IPS-15b (cell line): Measurements from ENCODE around the gene ZBTB26.

ENCODE experiments used
- H3K27me3 ChIP-seq: one replicate; pipeline ENCODE4 v1.6.1; 2013; ENCODE audit warnings: low read length; ENCODE audit not compliant: control insufficient read depth, insufficient read depth
- H3K36me3 ChIP-seq: one replicate; pipeline ENCODE4 v1.6.1; 2013; ENCODE audit warnings: low read length; ENCODE audit not compliant: control insufficient read depth, insufficient read depth
- H3K4me1 ChIP-seq: one replicate; pipeline ENCODE4 v1.6.1; 2013; ENCODE audit warnings: mild to moderate bottlenecking, low read length; ENCODE audit not compliant: control insufficient read depth, insufficient read depth
- H3K4me3 ChIP-seq: one replicate; pipeline ENCODE4 v1.5.1; 2013; ENCODE audit warnings: low read depth, low read length
- H3K9ac ChIP-seq: one replicate; pipeline ENCODE4 v1.6.1; 2013; ENCODE audit warnings: low read depth, mild to moderate bottlenecking, low read length
- H3K9me3 ChIP-seq: one replicate; pipeline ENCODE4 v1.6.1; 2013; ENCODE audit warnings: mild to moderate bottlenecking, low read length; ENCODE audit not compliant: control insufficient read depth, insufficient read depth

The ZBTB26 gene

GRCh38 chr9:122944960-122945888, 13.9 kb upstream of the ZBTB26 start:
- H3K27me3 ChIP-seq: no peaks in the 10 kb centered on the region
- H3K4me3 ChIP-seq: no peak overlapping the region
- H3K9me3 ChIP-seq: no peaks in the 10 kb centered on the region
- H3K9ac ChIP-seq: no peak overlapping the region
- H3K36me3 ChIP-seq: no peaks in the 10 kb centered on the region
- H3K4me1 ChIP-seq: peaks cover 10% of the 10 kb centered on the region

- peaks cover 5% of the 10 kb centered on the region for H3K4me1 ChIP-seq
- H3K9me3 ChIP-seq: no peaks in the 10 kb centered on the region
- H3K36me3 ChIP-seq: no peaks in the 10 kb centered on the region
- peak overlapping the region; percentile 94 for H3K4me3 ChIP-seq
- peak overlapping the region; percentile 84 for H3K9ac ChIP-seq
- H3K27me3 ChIP-seq: no peaks in the 10 kb centered on the region
These were observed 10.4 kb upstream of the ZBTB26 start for GRCh38 chr9:122941582-122942234.

- Histone ChIP-seq H3K4me1 (peaks cover 1% of the 10 kb centered on the region), H3K9ac (peak within 1 kb of the TSS; percentile 84), H3K4me3 (peak within 1 kb of the TSS; percentile 94), H3K27me3 (no peaks in the 10 kb centered on the region), H3K9me3 (no peaks in the 10 kb centered on the region), H3K36me3 (no peaks in the 10 kb centered on the region)
These were observed 9.7 kb upstream of the ZBTB26 start, which contains the start of gene RABGAP1 for GRCh38 chr9:122940749-122941581. Gene RABGAP1, plus strand, starts transcription at chr9:122941020. Its CDS starts 16,040 bp downstream, at chr9:122957060.

GRCh38 chr9:122940454-122940748, 9.1 kb upstream of the ZBTB26 start:
- no peaks in the 10 kb centered on the region for H3K27me3 ChIP-seq
- no peaks in the 10 kb centered on the region for H3K9me3 ChIP-seq
- H3K9ac ChIP-seq: peak overlapping the region; percentile 41
- H3K4me3 ChIP-seq: peak overlapping the region; percentile 71
- H3K4me1 ChIP-seq: no peaks in the 10 kb centered on the region
- no peaks in the 10 kb centered on the region for H3K36me3 ChIP-seq

GRCh38 chr9:122939601-122940000, 8.3 kb upstream of the ZBTB26 start:
- Histone ChIP-seq H3K4me3 (no peak overlapping the region), H3K9me3 (no peaks in the 10 kb centered on the region), H3K27me3 (no peaks in the 10 kb centered on the region), H3K9ac (no peak overlapping the region), H3K36me3 (no peaks in the 10 kb centered on the region), H3K4me1 (no peaks in the 10 kb centered on the region)

- Histone ChIP-seq H3K9ac (no peak overlapping the region), H3K9me3 (no peaks in the 10 kb centered on the region), H3K4me1 (no peaks in the 10 kb centered on the region), H3K36me3 (no peaks in the 10 kb centered on the region), H3K4me3 (no peak overlapping the region), H3K27me3 (no peaks in the 10 kb centered on the region)
These were observed 5.6 kb upstream of the ZBTB26 start for GRCh38 chr9:122936883-122937282.

- Histone ChIP-seq H3K4me1 (no peaks in the 10 kb centered on the region), H3K27me3 (no peaks in the 10 kb centered on the region), H3K9ac (no peak overlapping the region), H3K4me3 (no peak overlapping the region), H3K36me3 (no peaks in the 10 kb centered on the region), H3K9me3 (no peaks in the 10 kb centered on the region)
These were observed 5.2 kb upstream of the ZBTB26 start for GRCh38 chr9:122936464-122936863.

GRCh38 chr9:122930541-122931225, 629 bp downstream of the ZBTB26 start:
- peaks cover 6% of the 10 kb centered on the region for H3K4me1 ChIP-seq
- no peaks in the 10 kb centered on the region for H3K36me3 ChIP-seq
- no peaks in the 10 kb centered on the region for H3K9me3 ChIP-seq
- peak overlapping the region; percentile 55 for H3K9ac ChIP-seq
- no peaks in the 10 kb centered on the region for H3K27me3 ChIP-seq
- H3K4me3 ChIP-seq: peak overlapping the region; percentile 99

GRCh38 chr9:122929796-122930354, 1.4 kb downstream of the ZBTB26 start:
- Histone ChIP-seq H3K9me3 (no peaks in the 10 kb centered on the region), H3K9ac (no peak overlapping the region), H3K4me3 (peak overlapping the region; percentile 99), H3K27me3 (no peaks in the 10 kb centered on the region), H3K4me1 (peaks cover 6% of the 10 kb centered on the region), H3K36me3 (no peaks in the 10 kb centered on the region)

- H3K9me3 ChIP-seq: no peaks in the 10 kb centered on the region
- H3K27me3 ChIP-seq: no peaks in the 10 kb centered on the region
- peaks cover 11% of the 10 kb centered on the region for H3K4me1 ChIP-seq
- no peak overlapping the region for H3K9ac ChIP-seq
- H3K36me3 ChIP-seq: no peaks in the 10 kb centered on the region
- H3K4me3 ChIP-seq: no peak overlapping the region
These were observed 7.4 kb downstream of the ZBTB26 start for GRCh38 chr9:122923947-122924346.

GRCh38 chr9:122922713-122923112, 8.6 kb downstream of the ZBTB26 start:
- Histone ChIP-seq H3K36me3 (no peaks in the 10 kb centered on the region), H3K4me1 (peaks cover 11% of the 10 kb centered on the region), H3K4me3 (no peak overlapping the region), H3K9me3 (no peaks in the 10 kb centered on the region), H3K27me3 (no peaks in the 10 kb centered on the region), H3K9ac (no peak overlapping the region)
